ENCODE measurements around the gene DHH. TPM values are rescaled to one million over a fixed set of nuclear protein-coding genes. Genes with fewer than 3 reads are reported as not detected.
"Not testable (repeated sequence)": the region's sequence is repeated elsewhere in the genome, so short reads cannot be mapped to it uniquely, and the experiment has no call there.

Gene DHH
- total RNA-seq, 1 donor from 2014 or later: 0.63 TPM

DNA sequence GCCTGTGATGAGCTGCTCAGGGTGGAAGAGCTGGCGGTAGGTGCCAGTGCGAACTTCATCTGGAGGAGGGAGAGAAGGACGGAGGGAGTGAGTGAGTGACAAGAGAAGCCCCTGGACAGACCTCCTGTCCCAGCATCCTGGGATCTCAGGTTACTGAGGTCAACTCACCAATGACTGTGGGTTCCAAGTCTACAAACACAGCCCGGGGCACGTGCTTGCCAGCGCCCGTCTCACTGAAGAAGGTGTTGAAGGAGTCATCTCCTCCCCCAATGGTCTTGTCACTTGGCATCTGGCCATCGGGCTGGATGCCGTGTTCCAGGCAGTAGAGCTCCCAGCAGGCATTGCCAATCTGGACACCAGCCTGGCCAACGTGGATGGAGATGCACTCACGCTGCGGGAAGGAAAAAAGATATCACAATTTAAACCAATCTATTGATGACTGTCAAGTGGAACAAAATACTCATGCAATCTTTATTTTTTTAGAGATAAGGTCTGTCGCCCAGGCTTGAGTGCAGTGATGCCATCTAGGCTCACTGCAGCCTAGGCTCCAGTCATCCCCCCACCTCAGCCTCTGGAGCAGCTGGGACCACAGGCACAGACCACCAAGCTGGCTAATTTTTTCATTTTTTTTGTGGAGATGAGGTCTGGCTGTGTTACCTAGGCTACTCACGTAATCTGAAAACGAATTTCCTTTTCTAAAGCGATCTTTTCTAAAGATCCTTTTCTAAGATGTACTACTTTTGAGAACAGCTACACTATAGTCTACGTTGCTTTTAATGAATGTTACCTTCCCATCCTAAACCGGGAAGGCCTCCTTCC lies 34.9 kb upstream of the DHH start:
- no peak for DNase-seq (ENCODE audit: low spot score in 2 of 2, unreplicated experiment in 2 of 2)
- peaks cover 39% of the 10 kb centered on the region for H3K4me1 Mint-ChIP-seq
- TF ChIP-seq, protein P1, sequence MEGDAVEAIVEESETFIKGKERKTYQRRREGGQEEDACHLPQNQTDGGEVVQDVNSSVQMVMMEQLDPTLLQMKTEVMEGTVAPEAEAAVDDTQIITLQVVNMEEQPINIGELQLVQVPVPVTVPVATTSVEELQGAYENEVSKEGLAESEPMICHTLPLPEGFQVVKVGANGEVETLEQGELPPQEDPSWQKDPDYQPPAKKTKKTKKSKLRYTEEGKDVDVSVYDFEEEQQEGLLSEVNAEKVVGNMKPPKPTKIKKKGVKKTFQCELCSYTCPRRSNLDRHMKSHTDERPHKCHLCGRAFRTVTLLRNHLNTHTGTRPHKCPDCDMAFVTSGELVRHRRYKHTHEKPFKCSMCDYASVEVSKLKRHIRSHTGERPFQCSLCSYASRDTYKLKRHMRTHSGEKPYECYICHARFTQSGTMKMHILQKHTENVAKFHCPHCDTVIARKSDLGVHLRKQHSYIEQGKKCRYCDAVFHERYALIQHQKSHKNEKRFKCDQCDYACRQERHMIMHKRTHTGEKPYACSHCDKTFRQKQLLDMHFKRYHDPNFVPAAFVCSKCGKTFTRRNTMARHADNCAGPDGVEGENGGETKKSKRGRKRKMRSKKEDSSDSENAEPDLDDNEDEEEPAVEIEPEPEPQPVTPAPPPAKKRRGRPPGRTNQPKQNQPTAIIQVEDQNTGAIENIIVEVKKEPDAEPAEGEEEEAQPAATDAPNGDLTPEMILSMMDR (IDR thresholded peaks at IDR 0.05; ENCODE audit: unreplicated experiment): no peak
- peak overlapping the region; percentile 97 for H3K27ac Mint-ChIP-seq
- no peaks in the 10 kb centered on the region for H3K9me3 Mint-ChIP-seq
- no peaks in the 10 kb centered on the region for H3K27me3 Mint-ChIP-seq (ENCODE audit: low read depth)
- peaks cover 30% of the 10 kb centered on the region for H3K36me3 Mint-ChIP-seq
- H3K4me3 Mint-ChIP-seq: peak overlapping the region; percentile 92

DNA sequence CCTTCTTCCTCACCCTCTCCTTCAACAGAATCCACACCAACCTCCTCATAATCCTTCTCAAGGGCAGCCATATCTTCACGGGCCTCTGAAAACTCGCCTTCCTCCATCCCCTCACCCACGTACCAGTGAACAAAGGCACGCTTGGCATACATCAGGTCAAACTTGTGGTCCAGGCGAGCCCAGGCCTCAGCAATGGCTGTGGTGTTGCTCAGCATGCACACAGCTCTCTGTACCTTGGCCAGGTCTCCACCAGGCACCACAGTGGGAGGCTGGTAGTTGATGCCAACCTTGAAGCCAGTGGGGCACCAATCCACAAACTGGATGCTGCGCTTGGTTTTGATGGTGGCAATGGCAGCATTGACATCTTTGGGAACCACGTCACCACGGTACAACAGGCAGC lies 33.4 kb upstream of the DHH start:
- H3K9me3 Mint-ChIP-seq; DNase-seq (ENCODE audit: low spot score in 2 of 2, unreplicated experiment in 2 of 2); H3K27ac Mint-ChIP-seq; H3K27me3 Mint-ChIP-seq (ENCODE audit: low read depth); H3K4me3 Mint-ChIP-seq: not testable (repeated sequence)
- H3K36me3 Mint-ChIP-seq: peaks cover 30% of the 10 kb centered on the region
- H3K4me1 Mint-ChIP-seq: peaks cover 32% of the 10 kb centered on the region

DNA sequence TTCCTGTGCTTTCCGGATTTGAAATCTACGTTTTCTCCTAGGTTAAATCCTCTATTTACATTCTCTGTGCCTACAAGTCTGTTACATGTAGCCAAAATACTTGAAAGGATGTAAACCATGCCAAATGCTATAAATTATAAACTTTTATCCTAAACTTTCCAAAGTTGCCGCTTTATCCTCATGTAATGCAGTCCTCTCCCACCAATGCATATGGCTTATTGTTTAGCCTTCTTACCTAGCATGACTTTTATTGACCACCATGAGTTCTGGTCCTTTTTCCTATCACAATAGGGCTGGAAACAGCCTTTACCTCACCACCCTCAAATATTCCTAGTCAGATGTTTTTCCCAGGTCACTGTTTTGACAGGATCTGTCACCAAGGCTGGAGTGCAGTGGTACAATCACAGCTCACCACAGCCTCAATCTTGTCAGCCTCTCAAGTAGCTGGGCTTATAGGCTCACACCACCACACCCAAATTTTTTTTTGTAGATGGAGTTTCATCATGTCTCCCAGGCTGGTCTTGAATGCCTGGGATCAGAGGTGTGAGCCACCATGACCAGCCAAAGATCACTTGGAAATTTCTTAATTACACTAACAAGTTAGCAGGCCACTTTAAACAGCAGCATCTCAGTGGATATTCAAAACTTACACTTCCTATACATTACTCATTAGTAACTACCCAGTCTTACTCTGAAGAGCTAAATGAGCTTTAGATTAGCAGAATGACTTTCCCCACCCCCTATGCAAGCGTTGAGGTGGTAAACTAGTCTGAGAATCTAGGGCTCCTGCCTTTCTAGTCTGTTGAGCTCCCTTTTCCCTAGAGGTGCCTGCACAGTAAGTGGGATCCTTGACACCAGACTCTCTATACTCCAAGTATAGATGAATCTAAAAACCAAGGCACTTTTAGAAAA lies 32.5 kb upstream of the DHH start:
- no peak for DNase-seq (ENCODE audit: low spot score in 2 of 2, unreplicated experiment in 2 of 2)
- H3K4me3 Mint-ChIP-seq: no peak overlapping the region
- no peaks in the 10 kb centered on the region for H3K27me3 Mint-ChIP-seq (ENCODE audit: low read depth)
- H3K27ac Mint-ChIP-seq: no peak overlapping the region
- peaks cover 23% of the 10 kb centered on the region for H3K4me1 Mint-ChIP-seq
- TF ChIP-seq, protein P1 (IDR thresholded peaks at IDR 0.05; ENCODE audit: unreplicated experiment): no peak
- no peaks in the 10 kb centered on the region for H3K9me3 Mint-ChIP-seq
- peaks cover 30% of the 10 kb centered on the region for H3K36me3 Mint-ChIP-seq

DNA sequence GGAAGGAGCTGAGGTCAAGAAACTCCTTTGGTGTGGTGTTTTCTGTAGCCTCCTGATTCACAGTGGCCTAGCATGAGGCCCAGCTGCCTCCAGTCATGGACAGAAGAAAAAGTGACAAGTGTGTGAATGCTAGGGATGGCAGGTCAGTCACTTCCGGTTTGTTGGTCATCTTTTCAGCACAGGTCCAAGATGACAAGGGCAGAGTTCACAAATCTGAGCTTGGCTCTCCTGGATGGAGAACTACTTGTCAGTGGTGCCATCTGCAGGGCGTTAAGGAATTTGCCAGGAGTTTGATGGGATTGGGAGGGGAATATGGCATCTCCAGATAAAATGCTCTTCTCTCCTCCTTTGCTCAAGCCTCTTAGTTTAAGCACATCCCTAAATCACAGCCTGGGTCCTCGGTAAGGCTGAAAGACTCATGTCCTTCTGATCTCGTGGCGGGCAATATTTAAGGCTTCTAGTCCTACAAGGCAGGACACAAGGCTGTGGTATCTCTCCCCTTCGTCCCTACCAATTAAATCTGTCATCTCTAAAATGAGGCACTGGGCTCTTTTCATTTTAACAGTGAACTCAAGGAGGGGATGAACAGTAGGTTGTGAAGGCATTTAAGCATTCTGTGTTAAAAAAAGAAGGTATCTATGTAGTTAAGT lies 26.6 kb upstream of the DHH start:
- TF ChIP-seq, protein P1 (IDR thresholded peaks at IDR 0.05; ENCODE audit: unreplicated experiment): peak; percentile 20
- no peak for DNase-seq (ENCODE audit: low spot score in 2 of 2, unreplicated experiment in 2 of 2)
- peaks cover 4% of the 10 kb centered on the region for H3K4me1 Mint-ChIP-seq
- H3K9me3 Mint-ChIP-seq: no peaks in the 10 kb centered on the region
- no peaks in the 10 kb centered on the region for H3K36me3 Mint-ChIP-seq
- H3K27me3 Mint-ChIP-seq (ENCODE audit: low read depth): no peaks in the 10 kb centered on the region
- H3K27ac Mint-ChIP-seq: no peak overlapping the region
- H3K4me3 Mint-ChIP-seq: no peak overlapping the region

DNA sequence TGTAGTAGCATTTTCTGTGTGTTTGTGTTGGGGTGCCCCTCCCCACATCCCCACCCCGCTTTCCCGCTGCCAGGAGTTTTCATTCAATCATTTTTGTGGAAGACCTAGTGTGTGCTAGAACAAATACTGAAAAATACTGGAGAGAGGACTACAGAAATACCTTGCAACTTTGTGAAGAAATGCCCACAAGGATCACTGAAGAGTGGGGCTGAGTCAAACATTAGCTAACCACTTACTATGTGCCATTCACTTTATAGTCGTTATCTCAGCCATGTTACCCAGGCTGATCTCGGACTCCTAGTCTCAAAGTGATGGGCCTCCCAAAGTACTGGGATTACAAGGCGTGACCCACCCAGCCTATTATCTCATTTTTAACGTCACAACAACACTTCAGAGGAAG lies 16.6 kb upstream of the DHH start:
- no peaks in the 10 kb centered on the region for H3K27me3 Mint-ChIP-seq (ENCODE audit: low read depth)
- no peaks in the 10 kb centered on the region for H3K36me3 Mint-ChIP-seq
- peak overlapping the region; percentile 98 for H3K27ac Mint-ChIP-seq
- no peak for DNase-seq (ENCODE audit: low spot score in 2 of 2, unreplicated experiment in 2 of 2)
- TF ChIP-seq, protein P1 (IDR thresholded peaks at IDR 0.05; ENCODE audit: unreplicated experiment): no peak
- peak overlapping the region; percentile 97 for H3K4me3 Mint-ChIP-seq
- no peaks in the 10 kb centered on the region for H3K9me3 Mint-ChIP-seq
- peaks cover 29% of the 10 kb centered on the region for H3K4me1 Mint-ChIP-seq
